ENCODE results near the gene DNAI4. TPM values are rescaled to one million over a fixed set of nuclear protein-coding genes. Genes with fewer than 3 reads are reported as not detected.

DNAI4 gene
- total RNA-seq, 1 experiment from 2014 or later: 3.9 TPM

DNA sequence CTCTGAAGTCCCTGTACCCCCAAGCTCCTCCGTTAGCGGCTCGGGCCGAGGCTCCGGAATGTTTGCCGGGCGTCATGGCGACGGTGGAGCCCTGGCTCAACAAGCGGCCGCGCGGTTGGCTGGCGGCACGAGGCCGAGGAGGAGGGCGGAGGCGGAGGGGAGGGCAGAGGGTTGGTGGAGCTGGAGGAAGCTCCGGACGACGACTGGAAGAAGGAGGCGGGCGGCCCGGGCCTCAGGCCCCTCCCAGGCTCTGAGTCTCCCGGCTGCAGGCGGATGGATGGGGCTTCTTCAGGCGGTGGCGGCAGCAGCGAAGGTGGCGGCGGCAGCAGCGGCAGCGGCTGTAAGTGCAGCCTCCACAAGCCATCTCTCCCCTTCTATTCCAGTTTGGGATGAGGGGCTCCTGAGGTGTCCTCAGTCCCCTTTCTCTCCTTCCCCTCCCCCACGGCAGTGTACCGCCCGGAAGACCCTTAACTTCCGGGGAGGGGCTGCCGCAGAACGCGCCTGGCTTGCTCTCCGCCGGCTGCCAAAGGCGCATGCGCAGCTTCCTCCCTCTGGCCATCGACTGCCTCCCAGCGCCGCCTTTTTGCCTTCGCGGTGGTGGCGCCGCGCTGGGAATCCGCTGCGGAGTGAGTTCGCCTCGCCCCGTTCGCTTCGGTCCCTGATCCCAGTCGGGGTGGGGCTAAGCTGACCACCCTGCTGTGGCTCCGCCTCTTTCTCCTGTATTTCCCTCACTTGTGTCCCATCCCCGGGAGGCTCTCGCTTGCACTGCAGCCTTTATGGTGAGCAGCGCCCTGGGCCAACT, at the start of gene DNAI4, which contains the start of gene MIER1 (continued):
- no peak for TF ChIP-seq TCF7L2 (IDR thresholded peaks at IDR 0.05; ENCODE audit: borderline replicate concordance, extremely low read depth, insufficient read depth, insufficient read length)
- TF ChIP-seq ZNF274 (IDR thresholded peaks at IDR 0.05; ENCODE audit: low read depth, low read length): no peak
- peak; percentile 83 for TF ChIP-seq POLR2A (IDR thresholded peaks at IDR 0.05; ENCODE audit: borderline replicate concordance, extremely low read depth, insufficient read depth, insufficient read length)
- TF ChIP-seq, protein P1, sequence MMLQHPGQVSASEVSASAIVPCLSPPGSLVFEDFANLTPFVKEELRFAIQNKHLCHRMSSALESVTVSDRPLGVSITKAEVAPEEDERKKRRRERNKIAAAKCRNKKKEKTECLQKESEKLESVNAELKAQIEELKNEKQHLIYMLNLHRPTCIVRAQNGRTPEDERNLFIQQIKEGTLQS (IDR thresholded peaks at IDR 0.05): no peak
- TF ChIP-seq ZFX (IDR thresholded peaks at IDR 0.05): no peak; the same call in 1 of the 2 replicates
- no peak for TF ChIP-seq CEBPB (IDR thresholded peaks at IDR 0.05; ENCODE audit: low read depth)
- peak; percentile 70 for TF ChIP-seq EGR1 (IDR thresholded peaks at IDR 0.05; ENCODE audit: low read depth)

DNA sequence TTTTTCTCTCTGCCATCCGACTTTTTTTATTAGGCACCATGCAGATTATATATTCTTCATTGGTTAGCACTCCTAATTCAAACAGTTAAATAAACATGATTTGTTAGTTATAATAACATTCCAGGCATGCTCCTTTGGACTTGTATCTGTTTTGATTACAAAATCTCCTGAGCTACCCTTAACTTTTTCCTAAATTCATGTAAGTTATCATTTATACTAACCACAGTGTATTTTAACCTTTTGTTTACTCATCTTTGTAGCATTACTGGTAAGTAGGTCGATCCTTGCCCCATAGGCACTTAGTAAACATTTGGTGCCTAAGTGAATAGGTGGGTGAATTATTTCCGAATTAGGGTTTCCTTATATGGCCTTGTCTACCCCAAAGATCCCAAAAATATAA, 43.9 kb upstream of the DNAI4 start:
- Histone ChIP-seq H3K9ac (ENCODE audit: low read length) (no peak overlapping the region), H2AFZ (ENCODE audit: low read depth, low read length, poor library complexity, severe bottlenecking) (no peak overlapping the region), H3K9me3 (ENCODE audit: control insufficient read depth in 1 of 2, insufficient read depth in 1 of 2, low read depth in 1 of 2, low read length in 2 of 2) (no peaks in the 10 kb centered on the region), H3K36me3 (ENCODE audit: control insufficient read depth in 1 of 2, insufficient read depth in 2 of 2, low read length in 2 of 2) (peaks cover 13 to 32% of the 10 kb centered on the region in 2 experiments), H4K20me1 (ENCODE audit: insufficient read depth) (no peaks in the 10 kb centered on the region), H3K27ac (ENCODE audit: low read depth, low read length) (no peak overlapping the region), H3K9me2 (ENCODE audit: insufficient read depth) (no peaks in the 10 kb centered on the region), H3K4me2 (ENCODE audit: low read length) (no peak overlapping the region), H3K4me1 (ENCODE audit: control insufficient read depth in 1 of 2, insufficient read depth in 2 of 2, low read length in 2 of 2) (no peaks in the 10 kb centered on the region), H3K79me2 (ENCODE audit: insufficient read depth, low read length) (0 out of 2 replicates have a peak, but pooled peaks cover 7% of the 10 kb centered on the region), H3K27me3 (ENCODE audit: insufficient read depth, low read length) (no peaks in the 10 kb centered on the region), H3K4me3 (replicated peaks in 1 of 2; ENCODE audit: low read depth in 1 of 2, low read length in 2 of 2) (no peak overlapping the region)
- intact Hi-C loops (cut with micrococcal nuclease): no loop called here
- ChIA-PET CTCF (no interaction called here), RAD21 (ENCODE audit: low non-redundant PET in 1 of 2, low total read pairs in 2 of 2, uncharacterized antibody in 2 of 2, unreplicated experiment in 2 of 2) (no interaction called here), POLR2A (no interaction called here)
- no peak for DNase-seq (ENCODE audit: low read depth, low spot score)
- no peak for ATAC-seq
- no TSS peak for BruUV-seq (replicated peaks)
- TF ChIP-seq, protein P2, sequence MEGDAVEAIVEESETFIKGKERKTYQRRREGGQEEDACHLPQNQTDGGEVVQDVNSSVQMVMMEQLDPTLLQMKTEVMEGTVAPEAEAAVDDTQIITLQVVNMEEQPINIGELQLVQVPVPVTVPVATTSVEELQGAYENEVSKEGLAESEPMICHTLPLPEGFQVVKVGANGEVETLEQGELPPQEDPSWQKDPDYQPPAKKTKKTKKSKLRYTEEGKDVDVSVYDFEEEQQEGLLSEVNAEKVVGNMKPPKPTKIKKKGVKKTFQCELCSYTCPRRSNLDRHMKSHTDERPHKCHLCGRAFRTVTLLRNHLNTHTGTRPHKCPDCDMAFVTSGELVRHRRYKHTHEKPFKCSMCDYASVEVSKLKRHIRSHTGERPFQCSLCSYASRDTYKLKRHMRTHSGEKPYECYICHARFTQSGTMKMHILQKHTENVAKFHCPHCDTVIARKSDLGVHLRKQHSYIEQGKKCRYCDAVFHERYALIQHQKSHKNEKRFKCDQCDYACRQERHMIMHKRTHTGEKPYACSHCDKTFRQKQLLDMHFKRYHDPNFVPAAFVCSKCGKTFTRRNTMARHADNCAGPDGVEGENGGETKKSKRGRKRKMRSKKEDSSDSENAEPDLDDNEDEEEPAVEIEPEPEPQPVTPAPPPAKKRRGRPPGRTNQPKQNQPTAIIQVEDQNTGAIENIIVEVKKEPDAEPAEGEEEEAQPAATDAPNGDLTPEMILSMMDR (IDR thresholded peaks at IDR 0.05 in 2 of 3, conservative IDR thresholded peaks at IDR 0.05 in 1 of 3; ENCODE audit: borderline replicate concordance in 1 of 3, insufficient read depth in 1 of 3, low read depth in 2 of 3, low read length in 2 of 3): no peak
- TF ChIP-seq TCF7L2 (IDR thresholded peaks at IDR 0.05; ENCODE audit: borderline replicate concordance, extremely low read depth, insufficient read depth, insufficient read length): no peak
- TF ChIP-seq ZNF274 (IDR thresholded peaks at IDR 0.05; ENCODE audit: low read depth, low read length): no peak
- no peak for TF ChIP-seq SP1 (IDR thresholded peaks at IDR 0.05; ENCODE audit: low read depth)
- TF ChIP-seq ZFX (IDR thresholded peaks at IDR 0.05): no peak
- no peak for TF ChIP-seq RAD21 (IDR thresholded peaks at IDR 0.05; ENCODE audit: low read depth)
- no peak for TF ChIP-seq EGR1 (IDR thresholded peaks at IDR 0.05; ENCODE audit: low read depth)
- TF ChIP-seq SIN3A (IDR thresholded peaks at IDR 0.05; ENCODE audit: low read depth): no peak
- TF ChIP-seq, protein P3, sequence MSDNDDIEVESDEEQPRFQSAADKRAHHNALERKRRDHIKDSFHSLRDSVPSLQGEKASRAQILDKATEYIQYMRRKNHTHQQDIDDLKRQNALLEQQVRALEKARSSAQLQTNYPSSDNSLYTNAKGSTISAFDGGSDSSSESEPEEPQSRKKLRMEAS (IDR thresholded peaks at IDR 0.05): no peak
- no peak for TF ChIP-seq CEBPB (IDR thresholded peaks at IDR 0.05; ENCODE audit: low read depth)
- TF ChIP-seq, protein P4, sequence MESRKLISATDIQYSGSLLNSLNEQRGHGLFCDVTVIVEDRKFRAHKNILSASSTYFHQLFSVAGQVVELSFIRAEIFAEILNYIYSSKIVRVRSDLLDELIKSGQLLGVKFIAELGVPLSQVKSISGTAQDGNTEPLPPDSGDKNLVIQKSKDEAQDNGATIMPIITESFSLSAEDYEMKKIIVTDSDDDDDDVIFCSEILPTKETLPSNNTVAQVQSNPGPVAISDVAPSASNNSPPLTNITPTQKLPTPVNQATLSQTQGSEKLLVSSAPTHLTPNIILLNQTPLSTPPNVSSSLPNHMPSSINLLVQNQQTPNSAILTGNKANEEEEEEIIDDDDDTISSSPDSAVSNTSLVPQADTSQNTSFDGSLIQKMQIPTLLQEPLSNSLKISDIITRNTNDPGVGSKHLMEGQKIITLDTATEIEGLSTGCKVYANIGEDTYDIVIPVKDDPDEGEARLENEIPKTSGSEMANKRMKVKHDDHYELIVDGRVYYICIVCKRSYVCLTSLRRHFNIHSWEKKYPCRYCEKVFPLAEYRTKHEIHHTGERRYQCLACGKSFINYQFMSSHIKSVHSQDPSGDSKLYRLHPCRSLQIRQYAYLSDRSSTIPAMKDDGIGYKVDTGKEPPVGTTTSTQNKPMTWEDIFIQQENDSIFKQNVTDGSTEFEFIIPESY (IDR thresholded peaks at IDR 0.05; ENCODE audit: extremely low read depth, insufficient replicate concordance, low read length): no peak
- TF ChIP-seq, protein P1 (IDR thresholded peaks at IDR 0.05): no peak
